Measurements from ENCODE around the gene WDR70.

GRCh38 chr5:37645707-37646106 is 266.6 kb downstream of the WDR70 start:
- TF ChIP-seq CTCF (IDR thresholded peaks at IDR 0.05; ENCODE audit: insufficient read depth, low read length, poor library complexity, severe bottlenecking) (no peak), EZH2phosphoT487 (conservative IDR thresholded peaks at IDR 0.05; ENCODE audit: low read length) (no peak)
